ENCODE data around the gene TMEM217. TPM values are rescaled to one million over a fixed set of nuclear protein-coding genes. Genes with fewer than 3 reads are reported as not detected.

Gene TMEM217
- total and polyA plus RNA-seq, 7 donors = 0.55 to 5.3 (median 0.80) TPM; not detected in 1

DNA sequence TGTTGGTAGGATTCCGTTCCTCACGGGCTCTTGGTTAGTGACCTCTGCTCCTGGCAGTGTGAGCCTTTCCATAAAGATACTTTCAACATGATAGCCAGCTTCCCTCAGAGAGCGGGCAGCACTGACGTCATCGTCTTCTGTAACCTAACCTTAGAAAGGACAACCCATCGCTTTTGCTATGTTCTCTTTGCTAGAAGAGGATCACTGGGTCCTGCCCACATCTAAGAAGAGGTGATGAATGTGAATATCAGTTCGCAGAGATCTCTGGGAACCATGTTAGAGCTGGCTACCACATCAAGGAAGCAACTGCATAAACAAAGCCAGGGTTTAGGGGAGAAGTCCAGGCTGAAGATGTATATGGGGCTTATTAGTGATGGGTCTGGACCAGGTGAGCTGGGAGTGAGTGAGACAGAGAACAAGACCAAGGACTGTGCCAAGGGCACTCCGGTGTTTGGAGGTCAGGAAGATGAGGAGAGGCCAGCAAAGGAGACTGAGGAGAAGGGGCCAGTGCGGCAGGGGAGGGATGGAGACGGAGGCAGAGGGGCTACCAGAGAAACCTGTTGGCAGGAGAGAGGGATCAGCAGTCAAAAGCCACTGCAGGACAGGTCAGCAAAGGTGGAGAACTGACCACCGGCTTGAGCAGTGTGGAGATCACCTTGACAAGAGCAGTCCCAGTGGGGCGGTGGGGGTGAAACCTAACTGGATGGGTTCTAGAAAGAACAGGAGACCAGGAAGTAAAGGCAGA is 48.3 kb downstream of the TMEM217 start:
- WGBS, 2 donors = 84 to 90% methylated on average over 12 of the region's 12 CpGs

DNA sequence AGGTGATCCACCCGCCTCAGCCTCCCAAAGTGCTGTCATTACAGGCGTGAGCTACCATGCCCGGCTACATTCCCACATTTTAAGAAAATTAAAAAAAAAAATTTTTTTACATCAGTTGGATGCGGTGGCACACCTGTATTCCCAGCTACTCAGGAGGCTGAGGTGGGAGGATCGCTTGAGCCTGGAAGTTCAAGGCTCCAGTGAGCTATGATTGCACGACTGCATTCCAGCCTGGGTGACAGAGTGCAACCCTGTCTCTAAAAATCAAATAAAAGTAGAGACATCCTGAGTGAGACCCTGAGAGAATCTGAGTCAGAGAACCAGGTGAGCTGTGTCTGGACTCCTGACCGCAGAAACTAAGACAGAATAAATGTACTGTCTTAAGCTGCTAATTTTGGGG is 49.2 kb downstream of the TMEM217 start:
- intact Hi-C loops (cut with DNase I) = no loop called here
- no peaks in the 10 kb centered on the region for H3K27me3 ChIP-seq
- no peaks in the 10 kb centered on the region for H3K36me3 ChIP-seq
- TF ChIP-seq, protein P1, sequence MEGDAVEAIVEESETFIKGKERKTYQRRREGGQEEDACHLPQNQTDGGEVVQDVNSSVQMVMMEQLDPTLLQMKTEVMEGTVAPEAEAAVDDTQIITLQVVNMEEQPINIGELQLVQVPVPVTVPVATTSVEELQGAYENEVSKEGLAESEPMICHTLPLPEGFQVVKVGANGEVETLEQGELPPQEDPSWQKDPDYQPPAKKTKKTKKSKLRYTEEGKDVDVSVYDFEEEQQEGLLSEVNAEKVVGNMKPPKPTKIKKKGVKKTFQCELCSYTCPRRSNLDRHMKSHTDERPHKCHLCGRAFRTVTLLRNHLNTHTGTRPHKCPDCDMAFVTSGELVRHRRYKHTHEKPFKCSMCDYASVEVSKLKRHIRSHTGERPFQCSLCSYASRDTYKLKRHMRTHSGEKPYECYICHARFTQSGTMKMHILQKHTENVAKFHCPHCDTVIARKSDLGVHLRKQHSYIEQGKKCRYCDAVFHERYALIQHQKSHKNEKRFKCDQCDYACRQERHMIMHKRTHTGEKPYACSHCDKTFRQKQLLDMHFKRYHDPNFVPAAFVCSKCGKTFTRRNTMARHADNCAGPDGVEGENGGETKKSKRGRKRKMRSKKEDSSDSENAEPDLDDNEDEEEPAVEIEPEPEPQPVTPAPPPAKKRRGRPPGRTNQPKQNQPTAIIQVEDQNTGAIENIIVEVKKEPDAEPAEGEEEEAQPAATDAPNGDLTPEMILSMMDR (IDR thresholded peaks at IDR 0.05) = no peak
- TF ChIP-seq EP300 (IDR thresholded peaks at IDR 0.05) (no peak), POLR2A (IDR thresholded peaks at IDR 0.05) (no peak), POLR2AphosphoS5 (IDR thresholded peaks at IDR 0.05) (no peak)
- no peak for DNase-seq
- H3K27ac ChIP-seq = no peak overlapping the region
- H3K4me3 ChIP-seq = no peak overlapping the region
- WGBS, 2 donors = 90 to 93% methylated on average over 7 of the region's 7 CpGs
- H3K4me1 ChIP-seq = peaks cover 0 to 4% (median 0%) of the 10 kb centered on the region in 4 donors
- no peaks in the 10 kb centered on the region for H3K9me3 ChIP-seq

More for the DNA sequence above, 48.3 kb downstream of the TMEM217 start:
- no peak for DNase-seq
- no peak for TF ChIP-seq POLR2A (IDR thresholded peaks at IDR 0.05)
- no peak for TF ChIP-seq EP300 (IDR thresholded peaks at IDR 0.05)
- TF ChIP-seq, protein P1 (IDR thresholded peaks at IDR 0.05) = no peak
- no peak for TF ChIP-seq POLR2AphosphoS5 (IDR thresholded peaks at IDR 0.05)
- Histone ChIP-seq H3K27me3 (no peaks in the 10 kb centered on the region), H3K4me3 (no peak overlapping the region), H3K9me3 (no peaks in the 10 kb centered on the region), H3K27ac (no peak overlapping the region), H3K36me3 (no peaks in the 10 kb centered on the region), H3K4me1 (peaks cover 0 to 4% (median 0%) of the 10 kb centered on the region in 4 donors)
- intact Hi-C loops (cut with DNase I) = loop anchor here (1.0 to 2.0 kb wide), 3 partner anchors 37 to 324 kb away; partner anchors contain the start of gene C6orf89

DNA sequence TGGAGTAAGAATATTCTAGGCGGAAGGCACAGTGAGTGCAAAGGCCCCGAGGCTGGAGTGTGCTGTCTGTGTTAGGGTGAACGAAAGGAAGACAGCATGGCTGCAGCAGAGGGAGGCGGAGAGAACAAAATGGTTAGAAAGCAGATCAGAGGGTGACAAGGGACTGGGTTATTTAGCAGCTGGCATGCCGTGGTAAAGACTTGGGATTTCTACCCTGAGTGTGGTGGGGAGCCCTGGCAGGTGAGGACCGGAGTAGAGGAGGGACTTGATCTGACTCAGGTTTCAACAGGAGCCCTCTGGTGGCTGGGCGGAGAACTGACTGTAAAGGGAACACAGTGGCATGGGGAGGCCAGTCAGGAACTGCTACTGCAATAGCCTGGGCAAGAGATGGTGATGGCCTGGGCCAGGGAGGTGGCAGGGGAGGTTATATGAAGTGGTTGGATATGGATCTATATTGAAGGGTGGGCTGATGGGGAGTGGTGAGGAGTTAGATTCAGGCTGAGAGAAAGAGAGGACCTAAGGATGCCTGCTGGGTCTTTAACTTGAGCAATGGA is 50.0 kb downstream of the TMEM217 start:
- TF ChIP-seq POLR2AphosphoS5 (IDR thresholded peaks at IDR 0.05) (no peak), POLR2A (IDR thresholded peaks at IDR 0.05) (no peak), EP300 (IDR thresholded peaks at IDR 0.05) (no peak)
- TF ChIP-seq, protein P1 (IDR thresholded peaks at IDR 0.05) = peak; percentile 57 to 74 (median 72)
- 59% methylated on average over 7 of the region's 7 CpGs for WGBS, 2 donors
- intact Hi-C loops (cut with DNase I) = no loop called here
- H3K4me1 ChIP-seq = peaks cover 0 to 4% (median 0%) of the 10 kb centered on the region in 4 donors
- H3K27me3 ChIP-seq = no peaks in the 10 kb centered on the region
- no peak overlapping the region for H3K27ac ChIP-seq
- DNase-seq = peak; percentile 86
- no peaks in the 10 kb centered on the region for H3K9me3 ChIP-seq
- no peaks in the 10 kb centered on the region for H3K36me3 ChIP-seq
- no peak overlapping the region for H3K4me3 ChIP-seq

DNA sequence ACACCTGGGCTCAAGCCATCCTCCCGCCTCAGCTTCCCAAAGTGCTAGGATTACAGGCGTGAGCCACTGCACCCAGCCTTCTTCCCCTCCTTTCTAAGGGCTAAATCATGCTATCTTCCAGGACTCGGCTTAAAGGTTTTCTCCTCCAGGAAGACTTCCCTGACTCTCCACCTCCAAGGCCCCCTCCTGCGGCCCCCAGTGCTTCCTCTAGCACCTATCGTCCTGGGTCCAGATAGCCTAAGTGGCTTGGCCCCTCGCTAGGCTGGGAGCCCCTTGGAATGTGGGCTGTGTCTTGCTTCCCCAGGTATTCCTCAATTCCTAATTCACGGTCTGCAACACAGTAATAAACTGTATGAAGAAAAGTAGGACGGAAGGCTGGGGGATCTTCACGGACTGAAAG is 51.3 kb downstream of the TMEM217 start:
- no peak for TF ChIP-seq POLR2A (IDR thresholded peaks at IDR 0.05)
- TF ChIP-seq, protein P1 (IDR thresholded peaks at IDR 0.05) = no peak
- no peak for TF ChIP-seq EP300 (IDR thresholded peaks at IDR 0.05)
- no peak for TF ChIP-seq POLR2AphosphoS5 (IDR thresholded peaks at IDR 0.05)
- no peak overlapping the region for H3K4me3 ChIP-seq
- H3K9me3 ChIP-seq = no peaks in the 10 kb centered on the region
- H3K4me1 ChIP-seq = peaks cover 0 to 4% (median 0%) of the 10 kb centered on the region in 4 donors
- H3K27ac ChIP-seq = no peak overlapping the region
- intact Hi-C loops (cut with DNase I) = no loop called here
- DNase-seq = no peak
- H3K36me3 ChIP-seq = no peaks in the 10 kb centered on the region
- no peaks in the 10 kb centered on the region for H3K27me3 ChIP-seq
- WGBS, 2 donors = 93 to 95% methylated on average over 9 of the region's 9 CpGs
